ENCODE measurements around the gene B4GALT2.

GRCh38 chr1:44037154-44037553, 58.1 kb downstream of the B4GALT2 start:
- no peak for TF ChIP-seq EP300 (IDR thresholded peaks at IDR 0.05)
- TF ChIP-seq, protein P1, sequence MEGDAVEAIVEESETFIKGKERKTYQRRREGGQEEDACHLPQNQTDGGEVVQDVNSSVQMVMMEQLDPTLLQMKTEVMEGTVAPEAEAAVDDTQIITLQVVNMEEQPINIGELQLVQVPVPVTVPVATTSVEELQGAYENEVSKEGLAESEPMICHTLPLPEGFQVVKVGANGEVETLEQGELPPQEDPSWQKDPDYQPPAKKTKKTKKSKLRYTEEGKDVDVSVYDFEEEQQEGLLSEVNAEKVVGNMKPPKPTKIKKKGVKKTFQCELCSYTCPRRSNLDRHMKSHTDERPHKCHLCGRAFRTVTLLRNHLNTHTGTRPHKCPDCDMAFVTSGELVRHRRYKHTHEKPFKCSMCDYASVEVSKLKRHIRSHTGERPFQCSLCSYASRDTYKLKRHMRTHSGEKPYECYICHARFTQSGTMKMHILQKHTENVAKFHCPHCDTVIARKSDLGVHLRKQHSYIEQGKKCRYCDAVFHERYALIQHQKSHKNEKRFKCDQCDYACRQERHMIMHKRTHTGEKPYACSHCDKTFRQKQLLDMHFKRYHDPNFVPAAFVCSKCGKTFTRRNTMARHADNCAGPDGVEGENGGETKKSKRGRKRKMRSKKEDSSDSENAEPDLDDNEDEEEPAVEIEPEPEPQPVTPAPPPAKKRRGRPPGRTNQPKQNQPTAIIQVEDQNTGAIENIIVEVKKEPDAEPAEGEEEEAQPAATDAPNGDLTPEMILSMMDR (IDR thresholded peaks at IDR 0.05) = no peak
